ENCODE data around the gene NBR1. TPM values are rescaled to one million over a fixed set of nuclear protein-coding genes. Genes with fewer than 3 reads are reported as not detected.
A peak's percentile ranks its signal among the peaks of the same experiment; 100 is the strongest.

NBR1 gene, protein sequence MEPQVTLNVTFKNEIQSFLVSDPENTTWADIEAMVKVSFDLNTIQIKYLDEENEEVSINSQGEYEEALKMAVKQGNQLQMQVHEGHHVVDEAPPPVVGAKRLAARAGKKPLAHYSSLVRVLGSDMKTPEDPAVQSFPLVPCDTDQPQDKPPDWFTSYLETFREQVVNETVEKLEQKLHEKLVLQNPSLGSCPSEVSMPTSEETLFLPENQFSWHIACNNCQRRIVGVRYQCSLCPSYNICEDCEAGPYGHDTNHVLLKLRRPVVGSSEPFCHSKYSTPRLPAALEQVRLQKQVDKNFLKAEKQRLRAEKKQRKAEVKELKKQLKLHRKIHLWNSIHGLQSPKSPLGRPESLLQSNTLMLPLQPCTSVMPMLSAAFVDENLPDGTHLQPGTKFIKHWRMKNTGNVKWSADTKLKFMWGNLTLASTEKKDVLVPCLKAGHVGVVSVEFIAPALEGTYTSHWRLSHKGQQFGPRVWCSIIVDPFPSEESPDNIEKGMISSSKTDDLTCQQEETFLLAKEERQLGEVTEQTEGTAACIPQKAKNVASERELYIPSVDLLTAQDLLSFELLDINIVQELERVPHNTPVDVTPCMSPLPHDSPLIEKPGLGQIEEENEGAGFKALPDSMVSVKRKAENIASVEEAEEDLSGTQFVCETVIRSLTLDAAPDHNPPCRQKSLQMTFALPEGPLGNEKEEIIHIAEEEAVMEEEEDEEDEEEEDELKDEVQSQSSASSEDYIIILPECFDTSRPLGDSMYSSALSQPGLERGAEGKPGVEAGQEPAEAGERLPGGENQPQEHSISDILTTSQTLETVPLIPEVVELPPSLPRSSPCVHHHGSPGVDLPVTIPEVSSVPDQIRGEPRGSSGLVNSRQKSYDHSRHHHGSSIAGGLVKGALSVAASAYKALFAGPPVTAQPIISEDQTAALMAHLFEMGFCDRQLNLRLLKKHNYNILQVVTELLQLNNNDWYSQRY
- total RNA-seq: 10 to 100 TPM; 59.3 to 74.6 TPM
- 10 to 100 TPM; 18.2 to 30.1 TPM for polyA plus RNA-seq

DNA sequence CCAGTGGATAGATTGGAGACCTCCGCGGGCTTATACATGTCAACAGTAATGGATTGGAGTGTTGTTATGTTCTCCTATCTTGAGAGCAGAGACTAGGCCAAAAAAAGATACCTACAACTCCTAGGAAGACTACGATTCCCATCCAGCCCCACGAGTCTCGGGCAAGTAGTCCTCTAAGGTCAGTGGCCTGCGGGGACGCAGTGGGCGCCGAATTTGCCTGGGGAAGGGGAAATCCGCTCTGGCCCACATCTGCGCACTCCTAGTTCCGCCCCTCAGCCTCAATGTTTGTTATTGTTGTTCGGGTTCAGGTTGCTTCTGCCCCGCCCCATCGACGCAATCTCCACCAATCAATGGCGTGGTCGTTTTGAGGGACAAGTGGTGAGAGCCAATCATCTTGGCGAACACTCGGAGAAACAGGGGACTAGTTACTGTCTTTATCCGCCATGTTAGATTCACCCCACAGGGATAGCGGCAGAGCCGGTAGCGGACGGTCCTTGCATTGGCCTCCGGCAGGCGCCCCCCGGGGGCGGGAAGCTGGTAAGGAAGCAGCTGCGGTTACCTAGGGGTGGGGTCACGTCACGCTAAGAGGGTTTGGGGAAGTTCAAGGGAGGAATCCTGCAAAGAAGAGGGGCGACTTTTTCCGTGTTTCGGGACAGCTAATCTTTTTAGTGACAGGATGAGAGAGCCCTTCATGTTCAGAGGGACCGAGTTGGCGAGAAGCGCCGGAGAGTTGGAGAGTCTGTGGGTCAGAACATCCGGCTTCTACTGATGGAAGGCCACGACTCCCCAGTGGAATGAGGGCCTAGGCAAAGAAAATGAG, at the start of gene NBR1:
TSS of gene NBR1 (plus strand) at position 449 of the 820 bp plus-strand sequence. CDS start 4,586 bp downstream, outside the sequence.
- no peaks in the 10 kb centered on the region for H3K36me3 ChIP-seq (ENCODE audit: control insufficient read depth in 4 of 4, insufficient read depth in 3 of 4, low read depth in 1 of 4, low read length in 3 of 4)
- WGBS: under 1% methylated on average over 41 of the region's 41 CpGs
- peaks cover 5 to 55% (median 37%) of the 10 kb centered on the region in 4 donors for H3K4me1 ChIP-seq (ENCODE audit: control insufficient read depth in 4 of 4, insufficient read depth in 4 of 4, low read length in 3 of 4)
- DNase-seq (ENCODE audit: low spot score): peak; percentile 97
- no peaks in the 10 kb centered on the region for H3K27me3 ChIP-seq (ENCODE audit: control insufficient read depth in 4 of 4, insufficient read depth in 4 of 4, low read length in 3 of 4)
- peak within 1 kb of the TSS; percentile 89 to 96 for H3K27ac ChIP-seq (ENCODE audit: low read depth in 1 of 2, low read length in 2 of 2)
- H3K9me3 ChIP-seq (ENCODE audit: control insufficient read depth in 4 of 4, low read length in 3 of 4): no peaks in the 10 kb centered on the region
- peak within 1 kb of the TSS; percentile 70 to 90 (median 75) for H3K4me3 ChIP-seq (ENCODE audit: low read depth in 1 of 3, low read length in 3 of 3)
- peak; percentile 22 to 55 for TF ChIP-seq RAD21 (IDR thresholded peaks at IDR 0.05)
- no peak for TF ChIP-seq JUND (IDR thresholded peaks at IDR 0.05)
- peak; percentile 62 for TF ChIP-seq NR2F2 (IDR thresholded peaks at IDR 0.05)
- no peak for TF ChIP-seq FOXA2 (IDR thresholded peaks at IDR 0.05)
- TF ChIP-seq SP1 (IDR thresholded peaks at IDR 0.05): peak; percentile 92
- TF ChIP-seq, protein P1, sequence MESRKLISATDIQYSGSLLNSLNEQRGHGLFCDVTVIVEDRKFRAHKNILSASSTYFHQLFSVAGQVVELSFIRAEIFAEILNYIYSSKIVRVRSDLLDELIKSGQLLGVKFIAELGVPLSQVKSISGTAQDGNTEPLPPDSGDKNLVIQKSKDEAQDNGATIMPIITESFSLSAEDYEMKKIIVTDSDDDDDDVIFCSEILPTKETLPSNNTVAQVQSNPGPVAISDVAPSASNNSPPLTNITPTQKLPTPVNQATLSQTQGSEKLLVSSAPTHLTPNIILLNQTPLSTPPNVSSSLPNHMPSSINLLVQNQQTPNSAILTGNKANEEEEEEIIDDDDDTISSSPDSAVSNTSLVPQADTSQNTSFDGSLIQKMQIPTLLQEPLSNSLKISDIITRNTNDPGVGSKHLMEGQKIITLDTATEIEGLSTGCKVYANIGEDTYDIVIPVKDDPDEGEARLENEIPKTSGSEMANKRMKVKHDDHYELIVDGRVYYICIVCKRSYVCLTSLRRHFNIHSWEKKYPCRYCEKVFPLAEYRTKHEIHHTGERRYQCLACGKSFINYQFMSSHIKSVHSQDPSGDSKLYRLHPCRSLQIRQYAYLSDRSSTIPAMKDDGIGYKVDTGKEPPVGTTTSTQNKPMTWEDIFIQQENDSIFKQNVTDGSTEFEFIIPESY (IDR thresholded peaks at IDR 0.05): no peak
- no peak for TF ChIP-seq FOXA1 (IDR thresholded peaks at IDR 0.05)
- TF ChIP-seq RXRA (IDR thresholded peaks at IDR 0.05): peak; percentile 3 to 55
- TF ChIP-seq YY1 (IDR thresholded peaks at IDR 0.05): peak; percentile 98
- TF ChIP-seq, protein P2, sequence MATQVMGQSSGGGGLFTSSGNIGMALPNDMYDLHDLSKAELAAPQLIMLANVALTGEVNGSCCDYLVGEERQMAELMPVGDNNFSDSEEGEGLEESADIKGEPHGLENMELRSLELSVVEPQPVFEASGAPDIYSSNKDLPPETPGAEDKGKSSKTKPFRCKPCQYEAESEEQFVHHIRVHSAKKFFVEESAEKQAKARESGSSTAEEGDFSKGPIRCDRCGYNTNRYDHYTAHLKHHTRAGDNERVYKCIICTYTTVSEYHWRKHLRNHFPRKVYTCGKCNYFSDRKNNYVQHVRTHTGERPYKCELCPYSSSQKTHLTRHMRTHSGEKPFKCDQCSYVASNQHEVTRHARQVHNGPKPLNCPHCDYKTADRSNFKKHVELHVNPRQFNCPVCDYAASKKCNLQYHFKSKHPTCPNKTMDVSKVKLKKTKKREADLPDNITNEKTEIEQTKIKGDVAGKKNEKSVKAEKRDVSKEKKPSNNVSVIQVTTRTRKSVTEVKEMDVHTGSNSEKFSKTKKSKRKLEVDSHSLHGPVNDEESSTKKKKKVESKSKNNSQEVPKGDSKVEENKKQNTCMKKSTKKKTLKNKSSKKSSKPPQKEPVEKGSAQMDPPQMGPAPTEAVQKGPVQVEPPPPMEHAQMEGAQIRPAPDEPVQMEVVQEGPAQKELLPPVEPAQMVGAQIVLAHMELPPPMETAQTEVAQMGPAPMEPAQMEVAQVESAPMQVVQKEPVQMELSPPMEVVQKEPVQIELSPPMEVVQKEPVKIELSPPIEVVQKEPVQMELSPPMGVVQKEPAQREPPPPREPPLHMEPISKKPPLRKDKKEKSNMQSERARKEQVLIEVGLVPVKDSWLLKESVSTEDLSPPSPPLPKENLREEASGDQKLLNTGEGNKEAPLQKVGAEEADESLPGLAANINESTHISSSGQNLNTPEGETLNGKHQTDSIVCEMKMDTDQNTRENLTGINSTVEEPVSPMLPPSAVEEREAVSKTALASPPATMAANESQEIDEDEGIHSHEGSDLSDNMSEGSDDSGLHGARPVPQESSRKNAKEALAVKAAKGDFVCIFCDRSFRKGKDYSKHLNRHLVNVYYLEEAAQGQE (IDR thresholded peaks at IDR 0.05): peak; percentile 74
- TF ChIP-seq HNF4A (conservative IDR thresholded peaks at IDR 0.05): peak in 1 of 2 donors; percentile 34
- TF ChIP-seq GABPA (IDR thresholded peaks at IDR 0.05 in 1 of 2, conservative IDR thresholded peaks at IDR 0.05 in 1 of 2): peak; percentile 20 to 32
- TF ChIP-seq, protein P3, sequence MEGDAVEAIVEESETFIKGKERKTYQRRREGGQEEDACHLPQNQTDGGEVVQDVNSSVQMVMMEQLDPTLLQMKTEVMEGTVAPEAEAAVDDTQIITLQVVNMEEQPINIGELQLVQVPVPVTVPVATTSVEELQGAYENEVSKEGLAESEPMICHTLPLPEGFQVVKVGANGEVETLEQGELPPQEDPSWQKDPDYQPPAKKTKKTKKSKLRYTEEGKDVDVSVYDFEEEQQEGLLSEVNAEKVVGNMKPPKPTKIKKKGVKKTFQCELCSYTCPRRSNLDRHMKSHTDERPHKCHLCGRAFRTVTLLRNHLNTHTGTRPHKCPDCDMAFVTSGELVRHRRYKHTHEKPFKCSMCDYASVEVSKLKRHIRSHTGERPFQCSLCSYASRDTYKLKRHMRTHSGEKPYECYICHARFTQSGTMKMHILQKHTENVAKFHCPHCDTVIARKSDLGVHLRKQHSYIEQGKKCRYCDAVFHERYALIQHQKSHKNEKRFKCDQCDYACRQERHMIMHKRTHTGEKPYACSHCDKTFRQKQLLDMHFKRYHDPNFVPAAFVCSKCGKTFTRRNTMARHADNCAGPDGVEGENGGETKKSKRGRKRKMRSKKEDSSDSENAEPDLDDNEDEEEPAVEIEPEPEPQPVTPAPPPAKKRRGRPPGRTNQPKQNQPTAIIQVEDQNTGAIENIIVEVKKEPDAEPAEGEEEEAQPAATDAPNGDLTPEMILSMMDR (IDR thresholded peaks at IDR 0.05; ENCODE audit: low read depth, low read length, missing input control): peak; percentile 3
- peak; percentile 96 for TF ChIP-seq TAF1 (conservative IDR thresholded peaks at IDR 0.05)
- TF ChIP-seq EGR1 (IDR thresholded peaks at IDR 0.05; ENCODE audit: low read depth in 2 of 2): no peak
- TF ChIP-seq, protein P4, sequence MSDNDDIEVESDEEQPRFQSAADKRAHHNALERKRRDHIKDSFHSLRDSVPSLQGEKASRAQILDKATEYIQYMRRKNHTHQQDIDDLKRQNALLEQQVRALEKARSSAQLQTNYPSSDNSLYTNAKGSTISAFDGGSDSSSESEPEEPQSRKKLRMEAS (IDR thresholded peaks at IDR 0.05): peak; percentile 41
- no peak for TF ChIP-seq HNF4G (IDR thresholded peaks at IDR 0.05)
- TF ChIP-seq, protein P5, sequence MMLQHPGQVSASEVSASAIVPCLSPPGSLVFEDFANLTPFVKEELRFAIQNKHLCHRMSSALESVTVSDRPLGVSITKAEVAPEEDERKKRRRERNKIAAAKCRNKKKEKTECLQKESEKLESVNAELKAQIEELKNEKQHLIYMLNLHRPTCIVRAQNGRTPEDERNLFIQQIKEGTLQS (IDR thresholded peaks at IDR 0.05): no peak
- H3K9ac ChIP-seq (ENCODE audit: low read depth in 1 of 2, low read length in 2 of 2): peak within 1 kb of the TSS; percentile 85 to 94

Measured in liver (tissue), 9 donors.